Measurements from ENCODE around the gene TMEM132D.

Gene TMEM132D

GRCh38 chr12:129185855-129186254 is 718.0 kb downstream of the TMEM132D start:
- DNase-seq (ENCODE audit: low read depth in 2 of 2), result no peak

GRCh38 chr12:129184127-129184928 is 719.5 kb downstream of the TMEM132D start:
- DNase-seq (ENCODE audit: low read depth in 2 of 2), result no peak

DNA sequence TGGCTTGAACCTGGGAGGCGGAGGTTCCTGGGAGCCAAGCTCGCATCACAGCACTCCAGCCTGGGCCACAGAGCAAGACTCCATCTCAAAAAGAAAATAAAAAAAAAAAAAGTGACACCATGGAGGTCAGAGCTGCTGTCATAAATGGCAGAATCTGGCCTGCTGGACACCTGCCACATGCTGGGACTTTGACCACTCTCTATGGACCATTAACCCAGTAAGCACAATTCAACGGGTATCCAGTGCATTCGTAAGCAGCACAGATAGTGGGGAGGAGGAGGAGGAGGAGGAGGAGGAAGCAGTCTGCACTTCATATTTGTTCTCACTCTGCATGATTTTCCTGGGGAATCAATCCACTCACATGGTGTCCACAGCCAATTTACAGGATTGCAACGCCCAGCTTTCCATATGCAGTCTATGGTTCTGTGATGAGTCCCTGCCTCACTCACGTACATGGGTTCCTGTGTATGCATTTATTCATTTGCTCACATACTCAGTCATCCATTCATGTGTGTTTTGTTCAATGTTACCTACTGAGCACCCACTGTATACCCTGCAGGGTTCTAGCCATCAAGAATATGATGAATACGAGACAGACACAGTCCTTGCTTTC is 723.8 kb downstream of the TMEM132D start:
- no peak for DNase-seq (ENCODE audit: low read depth in 2 of 2)

DNA sequence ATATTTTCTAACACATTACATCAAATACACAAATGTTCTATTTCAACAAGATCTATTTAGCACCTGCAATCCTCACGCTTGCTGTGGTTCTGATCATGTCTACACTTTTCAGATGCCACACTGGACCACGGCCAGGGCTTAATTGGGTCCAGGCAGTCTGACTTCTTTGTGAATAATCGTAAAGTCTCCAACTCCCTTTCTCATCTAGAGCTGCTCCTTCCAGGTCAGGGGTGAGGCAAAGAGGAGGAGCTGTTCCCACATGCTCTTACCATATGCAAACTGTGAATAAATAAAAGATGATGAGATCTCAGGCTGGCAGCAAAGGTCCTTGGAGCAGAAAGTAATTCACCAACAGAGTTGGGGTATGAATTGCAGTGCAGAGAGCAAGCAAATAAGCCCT is 733.9 kb downstream of the TMEM132D start:
- no peak for DNase-seq (ENCODE audit: low read depth in 2 of 2)

- DNase-seq (ENCODE audit: low read depth in 2 of 2), result no peak
These were observed 740.0 kb downstream of the TMEM132D start for GRCh38 chr12:129163861-129164260.

DNA sequence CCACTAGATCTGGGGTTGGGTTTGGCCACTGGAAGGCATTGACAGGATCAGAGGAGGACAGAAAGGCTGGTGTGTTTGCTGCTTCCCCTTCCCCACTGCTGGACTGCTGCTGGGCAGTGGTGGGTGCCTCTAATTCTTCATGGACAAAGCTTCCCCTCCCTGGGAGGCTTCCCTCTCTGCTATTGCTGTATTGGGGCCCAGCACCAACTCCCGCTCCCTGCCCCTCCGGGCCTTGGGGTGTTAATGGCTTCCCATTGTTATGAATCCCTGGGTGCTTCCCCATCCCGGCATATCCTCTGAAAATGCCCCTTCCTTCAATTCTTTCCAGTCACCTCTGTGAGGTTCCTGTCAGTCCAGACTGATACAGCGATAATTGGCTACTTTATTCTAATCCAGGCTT is 740.4 kb downstream of the TMEM132D start:
- DNase-seq (ENCODE audit: low read depth in 2 of 2), result no peak

GRCh38 chr12:129162805-129163204 is 741.0 kb downstream of the TMEM132D start:
- DNase-seq (ENCODE audit: low read depth in 2 of 2), result no peak

DNA sequence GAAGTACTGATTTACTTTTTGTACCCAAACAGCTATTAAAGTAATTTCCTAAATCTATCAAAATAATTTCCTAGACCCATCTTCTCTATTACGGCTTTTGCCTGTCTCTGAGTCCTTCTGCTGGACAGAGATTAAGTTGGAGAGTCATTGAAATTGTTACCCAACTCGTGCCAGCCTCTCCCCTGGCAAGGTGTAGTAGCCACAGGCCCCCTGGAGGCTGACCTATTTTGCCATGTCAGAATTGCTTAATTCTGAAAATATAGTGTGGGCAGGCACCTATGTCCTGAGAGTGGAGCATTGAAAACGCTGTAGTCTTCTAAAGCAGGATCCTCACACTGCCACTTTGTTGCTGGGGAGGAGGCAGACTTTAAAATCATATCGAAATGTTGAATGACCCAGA is 742.3 kb downstream of the TMEM132D start:
- DNase-seq (ENCODE audit: low read depth in 2 of 2), result no peak

DNA sequence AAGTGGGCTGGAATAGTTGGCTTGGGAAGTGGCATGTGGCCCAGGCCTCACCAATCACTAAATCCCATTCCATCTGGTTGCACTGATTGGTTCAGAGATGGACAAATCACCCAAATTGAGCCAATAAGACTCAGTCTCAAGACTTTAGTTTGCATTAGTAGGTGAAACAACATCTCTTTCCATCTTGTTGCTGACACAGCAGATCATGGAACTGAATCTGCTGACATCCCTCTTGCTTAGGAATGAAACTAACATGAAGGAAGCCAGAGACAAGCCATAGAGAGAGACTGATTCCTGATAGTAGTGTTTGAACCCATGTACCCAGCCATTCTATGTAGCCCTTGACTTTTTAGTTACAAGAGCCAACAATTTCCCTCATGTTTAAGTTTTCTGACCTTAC is 743.5 kb downstream of the TMEM132D start:
- DNase-seq (ENCODE audit: low read depth in 2 of 2), result no peak

DNA sequence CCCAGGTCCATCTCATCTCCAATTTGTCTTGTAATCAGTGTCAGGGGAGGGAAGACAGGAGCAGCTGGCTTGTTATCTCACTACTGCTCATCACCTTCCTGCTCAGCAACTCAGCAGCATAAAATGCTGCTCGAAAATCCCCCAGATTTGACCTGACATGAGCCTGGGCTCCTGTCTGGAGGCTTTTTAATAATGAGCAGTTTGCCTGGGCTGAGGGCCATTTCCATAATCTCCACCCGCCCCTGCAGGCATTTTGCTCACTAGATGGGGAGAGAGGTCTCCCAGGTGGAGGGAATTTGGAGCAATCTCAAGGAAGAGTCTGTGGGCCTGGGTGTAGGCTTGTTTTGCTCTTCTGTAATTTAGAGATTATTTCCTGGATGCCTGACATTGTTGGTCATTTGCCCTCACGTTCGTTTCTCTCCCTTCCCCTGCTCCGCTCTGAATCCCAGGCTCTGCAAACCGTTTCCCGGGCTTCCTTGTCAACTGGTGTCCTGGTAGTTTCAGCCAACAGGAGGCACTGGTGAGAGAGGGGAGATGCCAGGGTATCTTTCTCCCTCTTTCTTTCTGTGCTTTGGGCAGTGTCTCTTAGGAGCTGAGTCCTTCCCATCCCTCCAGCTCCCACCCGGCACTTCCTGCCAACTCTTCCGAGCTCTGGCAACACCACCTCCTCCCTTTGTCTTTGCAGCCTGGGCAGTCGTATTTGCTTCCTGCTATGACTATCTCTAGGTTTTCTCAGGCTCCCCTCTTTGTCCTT is 751.3 kb downstream of the TMEM132D start:
- no peak for DNase-seq (ENCODE audit: low read depth in 2 of 2)

DNA sequence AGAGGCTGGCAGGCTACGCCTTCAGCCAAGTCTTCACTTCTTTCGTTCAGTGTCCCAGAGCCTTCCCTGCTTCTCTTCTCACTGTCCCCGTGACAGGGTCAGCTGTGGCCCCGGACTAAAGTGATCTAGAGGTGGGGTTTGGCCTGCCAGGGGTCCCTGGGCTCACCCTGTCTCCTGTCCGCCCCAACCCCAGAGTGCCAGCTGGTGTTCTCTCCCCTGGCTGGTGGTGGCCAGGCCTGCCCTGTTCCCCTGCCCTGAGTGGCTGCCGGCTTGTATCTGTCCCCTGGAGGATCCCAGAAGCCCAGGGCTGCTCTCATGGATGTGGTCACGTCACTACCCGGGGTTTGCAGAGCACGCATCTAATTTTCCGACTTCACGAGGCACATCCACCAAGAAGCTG is 753.1 kb downstream of the TMEM132D start:
- no peak for DNase-seq (ENCODE audit: low read depth in 2 of 2)

DNA sequence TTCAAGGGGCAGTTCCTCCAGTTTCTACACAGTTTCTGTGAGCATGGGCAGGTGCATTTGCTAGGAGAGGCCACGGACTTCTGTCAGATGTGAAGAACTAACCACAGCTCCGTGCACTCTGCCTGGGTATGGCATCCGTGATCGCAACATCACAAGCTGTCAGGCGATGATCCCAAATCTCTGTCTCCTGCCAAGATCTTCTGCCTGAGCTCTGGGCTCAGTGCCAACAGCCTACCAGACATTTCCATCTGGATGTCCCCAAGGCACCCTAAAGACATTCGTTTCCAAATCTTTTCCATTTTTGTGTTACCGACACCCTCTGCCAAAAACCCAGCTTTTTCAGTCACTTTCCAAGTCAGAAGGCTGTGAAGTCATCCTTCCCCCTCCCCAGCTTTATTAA is 758.4 kb downstream of the TMEM132D start:
- no peak for DNase-seq (ENCODE audit: low read depth in 2 of 2)

GRCh38 chr12:129138776-129139175 is 765.0 kb downstream of the TMEM132D start:
- DNase-seq (ENCODE audit: low read depth in 2 of 2), result no peak

- no peak for DNase-seq (ENCODE audit: low read depth in 2 of 2)
These were observed 767.0 kb downstream of the TMEM132D start for GRCh38 chr12:129136694-129137325.

GRCh38 chr12:129127771-129128170 is 776.1 kb downstream of the TMEM132D start:
- no peak for DNase-seq (ENCODE audit: low read depth in 2 of 2)

DNA sequence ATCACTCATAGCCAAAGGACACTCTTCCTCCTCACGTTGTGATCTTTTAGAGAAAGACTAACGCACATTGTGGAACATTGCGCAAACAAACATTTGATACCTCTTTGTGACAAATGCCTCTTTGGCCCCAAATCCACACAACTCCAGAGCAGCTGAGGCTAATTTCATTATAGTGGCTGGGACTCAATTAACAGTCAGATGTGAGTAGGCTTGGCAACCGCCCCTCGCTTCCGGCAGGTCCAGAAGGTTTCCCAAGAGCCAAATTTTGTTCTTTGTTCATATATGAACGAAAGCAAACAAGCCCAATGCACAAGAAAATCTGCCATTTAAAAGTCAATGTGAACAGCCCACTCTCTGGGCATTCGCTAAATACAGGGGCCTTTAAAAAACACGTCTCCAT is 776.6 kb downstream of the TMEM132D start:
- no peak for DNase-seq (ENCODE audit: low read depth in 2 of 2)

DNA sequence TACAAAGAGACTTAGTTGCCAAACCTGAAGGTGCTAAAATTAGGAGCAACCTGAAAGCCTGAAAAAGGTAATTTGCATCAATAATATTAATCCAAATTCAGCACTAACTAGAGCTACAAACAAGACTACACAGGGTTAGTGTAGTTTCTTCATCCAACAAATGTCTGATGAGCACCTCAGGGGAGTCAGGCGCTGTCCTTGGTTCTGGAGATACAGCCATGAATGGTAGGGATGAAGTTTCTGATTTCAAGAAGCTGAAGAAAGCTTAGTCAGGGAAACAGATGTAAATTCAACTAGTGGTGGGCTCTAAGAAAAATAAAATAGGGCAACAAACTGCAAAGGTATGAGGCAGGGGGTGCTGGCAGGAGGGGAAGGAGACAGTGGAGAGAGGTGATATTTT is 784.3 kb downstream of the TMEM132D start:
- no peak for DNase-seq (ENCODE audit: low read depth in 2 of 2)

DNA sequence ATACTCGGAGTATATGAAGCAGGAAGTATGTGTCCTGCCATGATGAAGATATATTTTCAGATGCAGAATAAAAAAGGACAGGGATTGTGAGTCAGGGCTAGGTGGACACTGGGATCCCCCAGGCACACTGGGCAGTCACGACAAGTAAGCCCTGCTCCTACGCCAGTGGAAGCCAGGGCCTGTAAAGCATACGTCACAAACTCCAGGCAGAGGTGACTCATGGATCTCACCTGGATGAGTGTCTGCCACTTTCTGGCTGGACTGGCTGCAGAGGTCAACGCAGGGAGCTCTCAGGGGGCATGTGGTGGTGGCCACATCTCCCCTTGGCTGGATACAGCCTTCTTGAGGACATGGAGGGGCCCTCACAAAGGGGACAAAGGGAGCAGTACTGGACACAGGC is 788.3 kb downstream of the TMEM132D start:
- DNase-seq (ENCODE audit: low read depth in 2 of 2), result no peak

- DNase-seq (ENCODE audit: low read depth in 2 of 2), result no peak
These were observed 793.2 kb downstream of the TMEM132D start for GRCh38 chr12:129110575-129110974.

GRCh38 chr12:129109174-129110001 is 794.4 kb downstream of the TMEM132D start:
- DNase-seq (ENCODE audit: low read depth in 2 of 2), result no peak

GRCh38 chr12:129106772-129107171 is 797.1 kb downstream of the TMEM132D start:
- no peak for DNase-seq (ENCODE audit: low read depth in 2 of 2)

All from stimulated activated CD4-positive, alpha-beta T cell treated with anti-CD3 and anti-CD28 coated beads, Interleukin-1b, Interleukin-23, amount 100 ng/mL, for 1 hour (primary cell).